HG02840 (cell line): Measurements from ENCODE around the gene TTC38.
A peak's percentile ranks its signal among the peaks of the same experiment; 100 is the strongest.
"Not testable (repeated sequence)": the region's sequence is repeated elsewhere in the genome, so short reads cannot be mapped to it uniquely, and the experiment has no call there.

Source experiments
- ATAC-seq: cut with Tn5 transposase; IDR thresholded peaks from one replicate; pipeline ENCODE4 v1.9.1; 2021; ENCODE audit warnings: mild to moderate bottlenecking, moderate library complexity, moderate number of reproducible peaks; ENCODE audit not compliant: unreplicated experiment, low FRiP score

Gene TTC38

DNA sequence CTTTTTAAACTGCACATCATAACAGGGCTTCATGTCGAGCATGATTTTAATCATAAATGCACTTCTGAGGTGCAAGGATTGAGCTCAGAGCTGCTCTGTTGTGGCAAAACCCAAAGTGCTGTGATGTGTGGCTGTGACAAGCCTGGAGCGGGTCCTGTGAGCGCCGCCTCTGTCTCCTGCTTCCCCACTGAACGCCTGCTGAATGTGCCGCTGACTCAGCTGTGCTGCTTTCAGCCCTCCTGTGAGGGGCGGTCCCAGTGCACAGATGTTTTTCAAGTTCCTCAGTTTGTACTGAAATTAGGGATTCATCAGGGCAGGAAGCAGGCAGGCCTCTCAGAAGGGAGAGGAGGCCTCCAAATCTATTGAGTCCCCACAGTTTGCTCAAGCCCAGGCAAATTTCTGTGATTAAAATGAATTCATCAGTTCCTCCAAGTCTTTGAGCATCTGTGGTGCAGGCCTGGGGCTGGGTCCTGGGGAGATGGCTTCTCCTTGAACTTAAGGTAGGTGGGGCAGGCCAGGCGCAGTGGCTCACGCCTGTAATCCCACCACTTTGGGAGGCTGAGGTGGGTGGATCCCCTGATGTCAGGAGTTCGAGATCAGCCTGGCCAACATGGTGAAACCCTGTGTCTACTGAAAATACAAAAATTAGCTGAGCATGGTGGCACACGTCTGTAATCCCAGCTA lies 25.9 kb downstream of the TTC38 start:
- no peak for ATAC-seq

DNA sequence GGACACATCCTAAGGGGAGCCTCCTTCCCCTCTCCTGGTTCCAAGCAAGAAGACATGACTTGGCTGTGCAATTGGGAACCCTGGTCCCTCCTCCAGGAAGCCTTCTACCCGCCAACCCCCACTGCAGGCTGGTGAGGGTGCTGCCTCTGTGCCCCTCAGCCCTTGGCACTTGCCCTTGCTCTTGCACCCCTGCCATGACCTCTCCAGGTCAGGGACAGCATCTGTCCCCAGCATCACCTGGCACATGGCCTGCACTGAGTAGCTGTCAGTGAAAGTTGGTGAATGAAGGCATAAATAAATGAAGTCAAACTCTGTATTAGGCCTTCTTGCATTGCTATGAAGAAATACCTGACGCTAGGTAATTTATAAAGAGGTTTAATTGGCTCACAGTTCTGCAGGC lies 27.0 kb downstream of the TTC38 start:
- ATAC-seq = no peak

DNA sequence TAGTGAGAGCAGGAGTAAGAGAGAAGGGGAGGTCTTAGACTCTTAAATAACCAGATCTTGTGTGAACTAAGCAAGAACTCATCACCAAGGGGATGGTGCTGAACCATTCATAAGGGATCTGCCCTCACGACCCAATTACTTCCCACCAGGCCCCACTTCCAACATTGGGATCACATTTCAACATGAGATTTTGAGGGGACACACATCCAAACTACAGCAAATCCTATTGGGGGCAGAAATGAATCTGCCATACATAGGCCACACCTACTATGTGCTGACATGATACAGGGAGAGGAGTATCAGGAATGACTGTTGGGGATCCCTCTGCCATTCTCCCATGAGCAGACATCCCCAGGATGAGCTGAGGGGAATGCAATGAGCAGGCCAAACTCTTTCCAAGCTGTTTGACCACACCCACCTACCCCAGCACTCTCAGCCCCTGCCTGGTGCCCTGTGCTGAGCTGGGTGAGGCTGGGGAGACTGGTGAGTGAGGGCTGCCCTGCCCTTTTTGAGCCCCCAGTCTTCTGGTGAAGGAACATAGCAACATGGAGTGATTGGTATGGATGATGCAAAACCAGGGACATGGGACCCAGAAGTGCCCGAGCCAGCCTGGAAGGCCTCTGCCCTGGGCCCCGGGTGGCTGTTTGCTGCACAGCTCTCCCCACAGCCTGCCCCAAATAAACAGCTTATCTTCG lies 27.6 kb downstream of the TTC38 start:
- no peak for ATAC-seq

- peak; percentile 92 for ATAC-seq
Measured at GRCh38 chr22:46296257-46297150, 28.7 kb downstream of the TTC38 start, which contains the start of gene GTSE1. Gene GTSE1, plus strand, starts transcription at chr22:46296870. Its CDS starts 531 bp downstream, at chr22:46297401.

GRCh38 chr22:46297151-46297812 lies 29.5 kb downstream of the TTC38 start:
- peak; percentile 5 for ATAC-seq

DNA sequence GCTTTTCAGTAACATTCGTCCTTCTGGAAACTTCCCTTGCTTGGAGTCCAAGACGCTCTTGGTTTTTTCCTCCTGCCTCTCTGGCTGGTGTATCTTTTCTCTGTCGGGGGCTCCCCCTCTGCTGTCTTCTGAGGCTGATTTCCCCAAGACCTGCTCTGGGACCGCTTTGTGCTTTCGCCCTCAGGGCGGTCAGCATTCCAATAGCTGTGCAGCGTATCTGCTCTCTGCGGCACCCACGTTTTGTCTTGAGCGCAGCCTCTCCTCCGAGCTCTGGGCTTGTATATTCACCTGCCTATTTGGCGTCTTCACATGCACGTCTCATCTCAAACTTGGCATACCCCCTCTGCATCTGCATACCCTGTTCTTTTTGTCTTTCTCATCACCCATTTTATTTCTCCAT lies 31.3 kb downstream of the TTC38 start:
- no peak for ATAC-seq

DNA sequence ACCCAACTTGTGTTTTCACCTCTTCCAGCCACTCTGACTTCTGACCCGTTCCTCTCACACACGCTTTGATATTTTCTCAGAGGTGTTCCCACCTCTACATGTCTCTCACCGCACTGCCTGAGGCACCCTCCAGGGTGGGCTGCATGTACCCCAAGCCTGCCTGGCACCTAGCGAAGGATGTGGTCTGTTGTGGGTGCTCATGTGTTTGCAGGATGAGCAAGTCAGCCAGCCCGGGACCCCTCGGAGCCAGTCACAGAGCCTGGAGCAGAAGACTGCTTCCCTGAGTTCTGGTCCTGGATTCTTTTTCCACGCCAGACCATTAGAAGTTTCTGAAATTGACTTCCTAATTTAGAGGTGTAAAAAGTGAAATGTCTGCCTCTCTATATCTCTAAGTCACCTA lies 32.7 kb downstream of the TTC38 start:
- ATAC-seq = no peak

DNA sequence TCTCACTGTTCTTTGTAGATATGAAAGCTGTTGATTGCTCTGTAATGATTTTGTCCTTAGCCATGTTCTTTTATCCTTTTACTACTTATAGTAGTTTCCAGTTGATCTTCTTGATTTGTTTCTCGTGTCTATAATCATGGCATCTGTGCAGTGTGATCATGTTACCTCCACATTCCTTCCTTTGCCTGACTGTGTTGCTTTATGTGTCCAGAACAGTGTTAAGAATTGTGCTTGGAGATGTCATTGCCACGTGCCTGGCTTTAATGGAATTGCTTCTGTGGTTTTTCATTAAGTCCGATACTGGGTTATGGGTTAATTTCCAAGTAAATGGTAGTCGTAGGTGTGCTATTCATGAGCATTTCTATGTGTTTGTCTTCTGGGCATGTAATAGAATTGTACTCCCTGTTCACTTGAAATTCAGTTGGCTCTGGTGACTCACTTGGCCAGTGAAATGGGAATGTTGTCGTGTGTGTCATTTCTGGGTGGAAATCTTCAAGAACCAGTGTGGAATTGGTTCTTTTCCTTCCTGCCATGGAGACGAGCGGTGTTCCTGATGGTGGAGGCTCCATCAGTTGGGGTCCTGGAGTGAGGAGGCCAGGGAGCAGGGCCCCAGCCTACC lies 35.6 kb downstream of the TTC38 start:
- ATAC-seq = no peak

DNA sequence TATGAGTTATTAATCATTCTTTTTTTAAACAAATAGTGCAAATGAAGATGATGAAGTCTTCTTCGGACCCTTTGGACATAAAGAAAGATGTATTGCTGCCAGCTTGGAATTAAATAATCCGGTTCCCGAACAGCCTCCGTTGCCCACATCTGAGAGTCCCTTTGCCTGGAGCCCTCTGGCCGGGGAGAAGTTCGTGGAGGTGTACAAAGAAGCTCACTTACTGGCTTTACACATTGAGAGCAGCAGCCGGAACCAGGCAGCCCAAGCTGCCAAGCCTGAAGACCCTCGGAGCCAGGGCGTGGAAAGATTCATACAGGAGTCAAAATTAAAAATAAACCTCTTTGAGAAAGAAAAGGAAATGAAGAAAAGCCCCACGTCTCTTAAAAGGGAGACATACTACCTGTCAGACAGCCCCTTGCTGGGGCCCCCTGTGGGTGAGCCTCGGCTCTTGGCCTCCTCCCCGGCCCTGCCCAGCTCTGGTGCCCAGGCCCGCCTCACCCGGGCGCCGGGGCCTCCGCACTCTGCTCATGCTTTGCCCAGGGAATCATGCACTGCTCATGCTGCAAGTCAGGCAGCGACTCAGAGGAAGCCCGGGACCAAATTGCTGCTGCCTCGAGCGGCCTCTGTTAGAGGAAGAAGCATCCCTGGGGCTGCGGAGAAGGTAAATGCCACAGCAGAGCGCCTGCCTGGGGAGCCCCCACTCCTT lies 40.6 kb downstream of the TTC38 start:
- ATAC-seq = no peak

- no peak for ATAC-seq
Measured at GRCh38 chr22:46309526-46310085, 41.8 kb downstream of the TTC38 start.

GRCh38 chr22:46312056-46312455 lies 44.2 kb downstream of the TTC38 start:
- no peak for ATAC-seq

GRCh38 chr22:46312848-46313247 lies 45.0 kb downstream of the TTC38 start:
- ATAC-seq = not testable (repeated sequence)

DNA sequence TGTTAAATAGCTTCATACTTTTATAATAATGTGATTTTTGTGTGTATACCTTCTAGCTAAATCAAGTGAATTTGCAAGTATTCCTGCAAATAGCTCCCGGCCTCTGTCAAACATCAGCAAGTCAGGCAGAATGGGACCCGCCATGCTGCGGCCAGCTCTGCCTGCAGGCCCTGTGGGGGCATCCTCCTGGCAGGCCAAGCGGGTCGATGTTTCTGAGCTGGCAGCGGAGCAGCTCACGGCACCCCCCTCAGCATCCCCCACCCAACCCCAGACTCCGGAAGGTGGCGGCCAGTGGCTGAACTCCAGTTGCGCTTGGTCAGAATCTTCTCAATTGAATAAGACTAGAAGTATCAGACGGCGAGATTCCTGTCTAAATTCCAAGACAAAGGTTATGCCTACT lies 48.2 kb downstream of the TTC38 start:
- no peak for ATAC-seq

- no peak for ATAC-seq
Measured at GRCh38 chr22:46317646-46318045, 49.8 kb downstream of the TTC38 start.

- no peak for ATAC-seq
Measured at GRCh38 chr22:46318576-46318975, 50.8 kb downstream of the TTC38 start.

DNA sequence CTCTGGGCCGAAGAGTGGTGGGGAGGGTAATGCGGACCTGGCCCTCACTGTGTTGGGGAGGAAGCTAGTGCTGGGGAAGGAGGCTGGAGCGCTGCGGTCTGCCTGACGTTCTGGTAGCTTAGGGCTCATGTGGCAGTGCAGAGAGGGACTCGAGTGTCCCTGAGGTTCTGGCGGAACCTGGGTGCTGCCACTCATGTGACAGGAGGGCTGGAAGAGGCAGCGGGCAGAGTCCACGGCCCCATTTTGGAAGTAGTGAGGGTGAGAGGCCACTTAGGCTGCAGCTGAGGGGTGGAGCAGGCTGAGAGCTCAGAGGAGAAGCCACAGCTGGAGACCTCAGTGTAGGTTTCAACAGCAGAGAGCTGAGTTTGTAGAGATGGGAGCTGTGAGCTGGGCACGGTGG lies 51.5 kb downstream of the TTC38 start:
- no peak for ATAC-seq

- ATAC-seq = no peak
Measured at GRCh38 chr22:46320166-46320710, 52.4 kb downstream of the TTC38 start.

DNA sequence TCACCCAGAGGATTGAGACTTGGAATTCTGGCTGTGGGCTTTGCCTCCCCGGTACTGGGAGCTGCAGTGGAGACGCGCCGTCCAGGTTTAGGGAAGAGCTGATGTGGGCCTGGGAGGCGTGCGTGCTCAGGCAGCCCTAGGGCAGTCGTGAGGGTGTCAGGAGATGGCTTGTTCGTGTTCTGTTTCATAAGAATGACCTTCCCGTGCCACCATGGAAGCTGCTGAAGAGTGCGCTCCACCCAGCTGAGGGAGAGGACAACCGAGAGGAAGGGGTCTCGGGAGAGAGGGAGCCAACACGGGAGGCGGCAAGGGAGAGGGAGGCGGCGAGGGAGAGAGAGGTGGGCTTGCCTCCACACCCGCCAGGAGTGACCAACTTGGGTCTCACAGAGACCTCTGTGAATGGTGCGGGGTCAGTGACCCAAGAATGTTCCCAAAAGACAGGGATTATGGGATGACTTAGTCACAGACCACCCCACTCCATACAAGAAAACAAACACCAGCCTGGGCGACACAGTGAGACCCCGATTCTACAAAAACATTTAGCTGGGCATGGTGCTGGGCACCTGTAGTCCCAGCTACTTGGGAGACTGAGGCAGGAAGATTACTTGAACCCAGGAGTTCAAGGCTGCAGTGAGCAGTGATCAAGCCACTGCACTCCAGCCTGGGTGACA lies 53.0 kb downstream of the TTC38 start:
- no peak for ATAC-seq
